Mesenchymal stem cell (in vitro differentiated cells and primary cell): ENCODE measurements around the gene USP47.

Experiments
- DNase-seq: peaks from one replicate; pipeline ENCODE4 v3.0.0-alpha.2; 2013
- H2AFZ ChIP-seq: one replicate; pipeline ENCODE4 v1.6.1; 2013; ENCODE audit warnings: low read depth, mild to moderate bottlenecking, control low read depth, inconsistent platforms, low read length, moderate library complexity
- H2AK5ac ChIP-seq: 2 replicates; pipeline ENCODE4 v1.6.1; 2013; ENCODE audit warnings: low read length, moderate library complexity, mild to moderate bottlenecking, inconsistent platforms; ENCODE audit not compliant: severe bottlenecking
- H2BK120ac ChIP-seq: one replicate; pipeline ENCODE4 v1.6.1; 2013; ENCODE audit warnings: low read depth, mild to moderate bottlenecking, inconsistent platforms, low read length, moderate library complexity
- H2BK12ac ChIP-seq, 2 experiments: one replicate each; pipeline ENCODE4 v1.6.1; 2013; ENCODE audit warnings: inconsistent platforms in 2 of 2, low read length in 2 of 2, mild to moderate bottlenecking in 2 of 2, moderate library complexity in 2 of 2, control low read depth in 1 of 2
- H2BK15ac ChIP-seq: one replicate; pipeline ENCODE4 v1.6.1; 2013; ENCODE audit warnings: mild to moderate bottlenecking, low read depth, inconsistent platforms; ENCODE audit not compliant: poor library complexity, severe bottlenecking
- H2BK5ac ChIP-seq: 2 replicates; pipeline ENCODE4 v1.6.1; 2013; ENCODE audit warnings: low read depth, mild to moderate bottlenecking, low read length, control low read depth, inconsistent platforms; ENCODE audit not compliant: poor library complexity, severe bottlenecking
- H3K14ac ChIP-seq, 2 experiments: one replicate each; pipeline ENCODE4 v1.6.1; 2013; ENCODE audit warnings: inconsistent platforms in 2 of 2, low read length in 2 of 2, control low read depth in 1 of 2, mild to moderate bottlenecking in 1 of 2, moderate library complexity in 1 of 2
- H3K18ac ChIP-seq, 2 experiments: one replicate each; pipeline ENCODE4 v1.6.1; 2013; ENCODE audit warnings: inconsistent platforms in 2 of 2, low read length in 2 of 2, control low read depth in 1 of 2, low read depth in 1 of 2, mild to moderate bottlenecking in 1 of 2
- H3K23ac ChIP-seq, 2 experiments: one replicate each; pipeline ENCODE4 v1.6.1; 2013; ENCODE audit warnings: inconsistent platforms in 2 of 2, low read length in 2 of 2, mild to moderate bottlenecking in 2 of 2, moderate library complexity in 2 of 2, control low read depth in 1 of 2
- H3K27ac ChIP-seq: 2 replicates; pipeline ENCODE4 v1.5.1; 2013; ENCODE audit warnings: mild to moderate bottlenecking, moderate library complexity, low read length, control low read depth, inconsistent platforms; ENCODE audit not compliant: poor library complexity, severe bottlenecking
- H3K27me3 ChIP-seq, 2 experiments: 2 replicates each; pipeline versions ENCODE4 v1.6.1 to v1.7.0; 2013; ENCODE audit warnings: low read length in 2 of 2, mild to moderate bottlenecking in 2 of 2, moderate library complexity in 2 of 2, control low read depth in 1 of 2, inconsistent platforms in 1 of 2; ENCODE audit not compliant: control insufficient read depth in 1 of 2, insufficient read depth in 1 of 2
- H3K36me3 ChIP-seq, 2 experiments: 2 replicates each; pipeline versions ENCODE4 v1.6.1 to v1.7.0; 2013; ENCODE audit warnings: low read length in 2 of 2, control low read depth in 1 of 2, inconsistent platforms in 1 of 2, low read depth in 1 of 2, mild to moderate bottlenecking in 1 of 2; ENCODE audit not compliant: insufficient read depth in 2 of 2, control insufficient read depth in 1 of 2
- H3K4ac ChIP-seq, 2 experiments: one replicate each; pipeline ENCODE4 v1.6.1; 2013; ENCODE audit warnings: inconsistent platforms in 2 of 2, low read length in 2 of 2, mild to moderate bottlenecking in 2 of 2, moderate library complexity in 2 of 2, control low read depth in 1 of 2, low read depth in 1 of 2
- H3K4me1 ChIP-seq: 2 replicates; pipeline ENCODE4 v1.6.1; 2013; ENCODE audit warnings: low read depth, low read length, control low read depth; ENCODE audit not compliant: control insufficient read depth, insufficient read depth
- H3K4me2 ChIP-seq: 2 replicates; pipeline ENCODE4 v1.6.1; 2013; ENCODE audit warnings: low read length, mild to moderate bottlenecking, inconsistent platforms; ENCODE audit not compliant: poor library complexity, severe bottlenecking
- H3K4me3 ChIP-seq, 2 experiments: 2 replicates each; pipeline versions ENCODE4 v1.5.1 to v1.7.0; 2013; ENCODE audit warnings: low read length in 2 of 2, mild to moderate bottlenecking in 2 of 2, control low read depth in 1 of 2, low read depth in 1 of 2; ENCODE audit not compliant: insufficient read depth in 1 of 2
- H3K79me1 ChIP-seq: replicated peaks from 2 replicates; pipeline ENCODE4 v1.6.1; 2013; ENCODE audit warnings: mild to moderate bottlenecking, control low read depth, low read length, inconsistent platforms; ENCODE audit not compliant: poor library complexity, severe bottlenecking
- H3K9ac ChIP-seq: 2 replicates; pipeline ENCODE4 v1.7.0; 2013; ENCODE audit warnings: mild to moderate bottlenecking, low read length, moderate library complexity
- H3K9me3 ChIP-seq: 2 replicates; pipeline ENCODE4 v1.7.0; 2013; ENCODE audit warnings: mild to moderate bottlenecking, low read length; ENCODE audit not compliant: control insufficient read depth
- H4K8ac ChIP-seq: one replicate; pipeline ENCODE4 v1.6.1; 2013; ENCODE audit warnings: inconsistent platforms, mild to moderate bottlenecking, low read length, moderate library complexity
- H4K91ac ChIP-seq: one replicate; pipeline ENCODE4 v1.6.1; 2013; ENCODE audit warnings: mild to moderate bottlenecking, low read length, inconsistent platforms
- WGBS: methylation state at CpG from one replicate; pipeline ENCODE4 v1.1.7; 2013; ENCODE audit warnings: mixed read lengths; 5-methylcytosine and 5-hydroxymethylcytosine counted together

The USP47 gene

GRCh38 chr11:12005476-12005875 lies 163.7 kb downstream of the USP47 start:
- 13% methylated on average over 1 of the region's 1 CpG for WGBS
- H4K8ac ChIP-seq, result no peak overlapping the region

GRCh38 chr11:12006552-12007229 lies 164.9 kb downstream of the USP47 start:
- Histone ChIP-seq H3K9ac (no peak overlapping the region), H3K14ac (peak overlapping the region in 1 of 2 experiments; percentile 45), H2BK12ac (peak overlapping the region; percentile 2 to 72), H3K9me3 (no peaks in the 10 kb centered on the region), H3K27me3 (peaks cover 0 to 25% of the 10 kb centered on the region in 2 experiments), H3K23ac (peak overlapping the region in 1 of 2 experiments; percentile 46), H2AK5ac (no peak overlapping the region), H2BK120ac (no peak overlapping the region), H3K4me3 (no peak overlapping the region), H2BK15ac (no peak overlapping the region), H2BK5ac (no peak overlapping the region), H3K36me3 (peaks cover 1 to 21% of the 10 kb centered on the region in 2 experiments), H3K4me1 (peaks cover 23% of the 10 kb centered on the region), H3K79me1 (peaks cover 19% of the 10 kb centered on the region), H4K8ac (peak overlapping the region; percentile 10), H2AFZ (no peak overlapping the region), H3K4ac (peak overlapping the region; percentile 29 to 73), H4K91ac (peak overlapping the region; percentile 64), H3K4me2 (no peak overlapping the region), H3K18ac (peak overlapping the region; percentile 41 to 72), H3K27ac (no peak overlapping the region)
- peak; percentile 64 for DNase-seq
- WGBS, result 95% methylated on average over 7 of the region's 7 CpGs

More at GRCh38 chr11:12005476-12005875, 163.7 kb downstream of the USP47 start:
- Histone ChIP-seq H2BK12ac (no peak overlapping the region), H3K79me1 (peaks cover 23% of the 10 kb centered on the region), H3K18ac (no peak overlapping the region), H2AK5ac (no peak overlapping the region), H2BK120ac (no peak overlapping the region), H2AFZ (no peak overlapping the region), H3K23ac (no peak overlapping the region), H3K27me3 (peaks cover 0 to 25% of the 10 kb centered on the region in 2 experiments), H2BK5ac (no peak overlapping the region), H3K4ac (no peak overlapping the region), H3K4me2 (no peak overlapping the region), H4K91ac (no peak overlapping the region), H3K36me3 (peaks cover 11 to 25% of the 10 kb centered on the region in 2 experiments), H2BK15ac (no peak overlapping the region), H3K14ac (no peak overlapping the region), H3K27ac (no peak overlapping the region), H3K4me3 (no peak overlapping the region), H3K9me3 (no peaks in the 10 kb centered on the region), H3K9ac (no peak overlapping the region), H3K4me1 (peaks cover 23% of the 10 kb centered on the region)
- DNase-seq, result peak; percentile 85

GRCh38 chr11:12007230-12007593 lies 165.4 kb downstream of the USP47 start:
- H3K4me3 ChIP-seq, result peak overlapping the region in 1 of 2 experiments; percentile 78
- peak overlapping the region in 1 of 2 experiments; percentile 0 for H3K14ac ChIP-seq
- peaks cover 19% of the 10 kb centered on the region for H3K79me1 ChIP-seq
- H3K27ac ChIP-seq, result no peak overlapping the region
- H2AK5ac ChIP-seq, result no peak overlapping the region
- 65% methylated on average over 5 of the region's 5 CpGs for WGBS
- H2BK5ac ChIP-seq, result no peak overlapping the region
- H3K4ac ChIP-seq, result peak overlapping the region in 1 of 2 experiments; percentile 69
- H3K36me3 ChIP-seq, result peaks cover 0 to 21% of the 10 kb centered on the region in 2 experiments
- H2BK15ac ChIP-seq, result no peak overlapping the region
- peaks cover 0 to 25% of the 10 kb centered on the region in 2 experiments for H3K27me3 ChIP-seq
- DNase-seq, result no peak
- peak overlapping the region; percentile 36 for H4K91ac ChIP-seq
- no peak overlapping the region for H3K9ac ChIP-seq
- H4K8ac ChIP-seq, result no peak overlapping the region
- peak overlapping the region; percentile 2 to 46 for H2BK12ac ChIP-seq
- H3K4me2 ChIP-seq, result peak overlapping the region; percentile 84
- H2BK120ac ChIP-seq, result no peak overlapping the region
- H2AFZ ChIP-seq, result no peak overlapping the region
- no peak overlapping the region for H3K23ac ChIP-seq
- H3K4me1 ChIP-seq, result peaks cover 23% of the 10 kb centered on the region
- no peaks in the 10 kb centered on the region for H3K9me3 ChIP-seq
- H3K18ac ChIP-seq, result peak overlapping the region; percentile 41 to 63
